GM21717 (cell line): Measurements from ENCODE around the gene ZBTB20.

Experiments used
- ATAC-seq: cut with Tn5 transposase; IDR thresholded peaks from one replicate; pipeline ENCODE4 v1.9.1; 2021; ENCODE audit warnings: mild to moderate bottlenecking, moderate library complexity; ENCODE audit not compliant: unreplicated experiment

ZBTB20 gene

GRCh38 chr3:114435386-114436115 is 711.5 kb downstream of the ZBTB20 start:
- no peak for ATAC-seq

GRCh38 chr3:114432310-114432709 is 714.8 kb downstream of the ZBTB20 start:
- ATAC-seq: no peak

GRCh38 chr3:114428044-114428595 is 719.0 kb downstream of the ZBTB20 start:
- ATAC-seq: peak; percentile 92

- no peak for ATAC-seq
Observed at GRCh38 chr3:114427285-114428043, 719.6 kb downstream of the ZBTB20 start.

GRCh38 chr3:114424337-114424736 is 722.8 kb downstream of the ZBTB20 start:
- no peak for ATAC-seq

GRCh38 chr3:114421204-114421603 is 725.9 kb downstream of the ZBTB20 start:
- ATAC-seq: no peak

GRCh38 chr3:114420072-114420471 is 727.0 kb downstream of the ZBTB20 start:
- no peak for ATAC-seq

- peak; percentile 55 for ATAC-seq
Observed at GRCh38 chr3:114418724-114419543, 728.2 kb downstream of the ZBTB20 start.

- peak; percentile 82 for ATAC-seq
Observed at GRCh38 chr3:114418107-114418506, 729.0 kb downstream of the ZBTB20 start.

GRCh38 chr3:114417675-114418074 is 729.4 kb downstream of the ZBTB20 start:
- peak; percentile 23 for ATAC-seq

- ATAC-seq: no peak
Observed at GRCh38 chr3:114417265-114417664, 729.8 kb downstream of the ZBTB20 start.

- peak; percentile 82 for ATAC-seq
Observed at GRCh38 chr3:114411811-114412803, 735.0 kb downstream of the ZBTB20 start.

GRCh38 chr3:114411190-114411668 is 735.9 kb downstream of the ZBTB20 start:
- no peak for ATAC-seq

- no peak for ATAC-seq
Observed at GRCh38 chr3:114408736-114409670, 738.1 kb downstream of the ZBTB20 start.

- no peak for ATAC-seq
Observed at GRCh38 chr3:114406922-114407321, 740.2 kb downstream of the ZBTB20 start.

GRCh38 chr3:114406286-114406685 is 740.8 kb downstream of the ZBTB20 start:
- no peak for ATAC-seq

GRCh38 chr3:114405202-114405990 is 741.7 kb downstream of the ZBTB20 start:
- ATAC-seq: peak; percentile 79

GRCh38 chr3:114404590-114404989 is 742.5 kb downstream of the ZBTB20 start:
- ATAC-seq: no peak
